ENCODE results near the gene CPSF7. TPM values are rescaled to one million over a fixed set of nuclear protein-coding genes. Genes with fewer than 3 reads are reported as not detected.

The CPSF7 gene
- total RNA-seq, 1 experiment from 2014 or later: 99.9 TPM

GRCh38 chr11:61370349-61371005 is 59.3 kb downstream of the CPSF7 start:
- intact Hi-C loops (cut with micrococcal nuclease): no loop called here
- ChIA-PET CTCF (interaction anchor here (7.3 to 22.4 kb wide), 2 partner anchors 13 to 34 kb away, joined by 80 to 294 read pairs; no protein-coding TSS in a partner anchor), POLR2A (interaction anchor here (0.6 to 13.7 kb wide), 13 partner anchors 9 to 74 kb away, joined by 3 to 429 read pairs (median 9); partner anchors contain the start of genes CPSF7, CYB561A3, DDB1 and SDHAF2)
- TF ChIP-seq CTCF (IDR thresholded peaks at IDR 0.05; ENCODE audit: unreplicated experiment): no peak
- peak overlapping the region; percentile 41 for H3K4me3 Mint-ChIP-seq (ENCODE audit: unreplicated experiment)
- DNase-seq (ENCODE audit: unreplicated experiment): no peak
- H3K27me3 Mint-ChIP-seq (ENCODE audit: insufficient read depth, unreplicated experiment): no peaks in the 10 kb centered on the region
- peak overlapping the region; percentile 99 for H3K27ac Mint-ChIP-seq (ENCODE audit: low read depth, unreplicated experiment)
- H3K9me3 Mint-ChIP-seq (ENCODE audit: unreplicated experiment): no peaks in the 10 kb centered on the region
- peaks cover 22% of the 10 kb centered on the region for H3K4me1 Mint-ChIP-seq (ENCODE audit: insufficient read depth, unreplicated experiment)
- peaks cover 57% of the 10 kb centered on the region for H3K36me3 Mint-ChIP-seq (ENCODE audit: insufficient read depth, unreplicated experiment)
- no TSS peak for BruUV-seq (replicated peaks)

GRCh38 chr11:61369372-61370348 is 60.1 kb downstream of the CPSF7 start:
- DNase-seq (ENCODE audit: unreplicated experiment): peak; percentile 96
- no peak for TF ChIP-seq CTCF (IDR thresholded peaks at IDR 0.05; ENCODE audit: unreplicated experiment)
- H3K36me3 Mint-ChIP-seq (ENCODE audit: insufficient read depth, unreplicated experiment): peaks cover 66% of the 10 kb centered on the region
- CTCF ChIA-PET: interaction anchor here (0.6 to 22.4 kb wide), 8 partner anchors 9 to 691 kb away, joined by 3 to 294 read pairs (median 4); no protein-coding TSS in a partner anchor
- peak overlapping the region; percentile 99 for H3K27ac Mint-ChIP-seq (ENCODE audit: low read depth, unreplicated experiment)
- no TSS peak for BruUV-seq (replicated peaks)
- peaks cover 22% of the 10 kb centered on the region for H3K4me1 Mint-ChIP-seq (ENCODE audit: insufficient read depth, unreplicated experiment)
- POLR2A ChIA-PET: interaction anchor here (0.5 to 13.7 kb wide), 19 partner anchors 8 to 1338 kb away, joined by 3 to 429 read pairs (median 6); partner anchors contain the start of genes CPSF7, CYB561A3, DDB1 and GNG3
- H3K4me3 Mint-ChIP-seq (ENCODE audit: unreplicated experiment): peak overlapping the region; percentile 41
- no peaks in the 10 kb centered on the region for H3K27me3 Mint-ChIP-seq (ENCODE audit: insufficient read depth, unreplicated experiment)
- no peaks in the 10 kb centered on the region for H3K9me3 Mint-ChIP-seq (ENCODE audit: unreplicated experiment)
- intact Hi-C loops (cut with micrococcal nuclease): no loop called here

GRCh38 chr11:61368646-61369045 is 61.1 kb downstream of the CPSF7 start:
- no peak overlapping the region for H3K4me3 Mint-ChIP-seq (ENCODE audit: unreplicated experiment)
- peaks cover 76% of the 10 kb centered on the region for H3K36me3 Mint-ChIP-seq (ENCODE audit: insufficient read depth, unreplicated experiment)
- intact Hi-C loops (cut with micrococcal nuclease): no loop called here
- no peaks in the 10 kb centered on the region for H3K27me3 Mint-ChIP-seq (ENCODE audit: insufficient read depth, unreplicated experiment)
- H3K27ac Mint-ChIP-seq (ENCODE audit: low read depth, unreplicated experiment): peak overlapping the region; percentile 99
- ChIA-PET POLR2A (interaction anchor here (1.1 to 13.7 kb wide), 10 partner anchors 7 to 62 kb away, joined by 3 to 429 read pairs (median 11); partner anchors contain the start of genes CPSF7, CYB561A3, DDB1 and SDHAF2), CTCF (interaction anchor here (0.9 to 22.4 kb wide), 5 partner anchors 8 to 115 kb away, joined by 3 to 294 read pairs (median 5); partner anchors contain the start of gene TMEM216)
- H3K4me1 Mint-ChIP-seq (ENCODE audit: insufficient read depth, unreplicated experiment): peaks cover 26% of the 10 kb centered on the region
- DNase-seq (ENCODE audit: unreplicated experiment): no peak
- H3K9me3 Mint-ChIP-seq (ENCODE audit: unreplicated experiment): no peaks in the 10 kb centered on the region
- no peak for TF ChIP-seq CTCF (IDR thresholded peaks at IDR 0.05; ENCODE audit: unreplicated experiment)
- BruUV-seq (replicated peaks): no TSS peak
